ENCODE data around the gene RPS6KL1.
A peak's percentile ranks its signal among the peaks of the same experiment; 100 is the strongest.

RPS6KL1 gene

GRCh38 chr14:74929242-74929641 lies 6.2 kb upstream of the RPS6KL1 start:
- Histone ChIP-seq H2BK120ac (ENCODE audit: low read depth, low read length) (no peak overlapping the region), H3K23ac (ENCODE audit: low read depth, low read length, poor library complexity) (no peak overlapping the region), H3K27ac (replicated peaks; ENCODE audit: low read length) (no peak overlapping the region), H3K18ac (ENCODE audit: low read length) (no peak overlapping the region), H2BK12ac (ENCODE audit: low read length) (no peak overlapping the region), H2AFZ (ENCODE audit: low read length) (no peak overlapping the region), H4K91ac (ENCODE audit: low read depth, low read length, poor library complexity) (no peak overlapping the region), H2AK5ac (ENCODE audit: low read depth, low read length) (no peak overlapping the region), H3K4me2 (ENCODE audit: insufficient read depth, low read length, poor library complexity, severe bottlenecking) (no peak overlapping the region), H3K4ac (ENCODE audit: low read length) (no peak overlapping the region), H3K9me3 (replicated peaks in 1 of 2; ENCODE audit: control insufficient read depth in 2 of 2, insufficient read depth in 1 of 2, low read depth in 1 of 2, low read length in 2 of 2) (peaks cover 0 to 1% of the 10 kb centered on the region in 2 donors), H2BK15ac (ENCODE audit: low read length) (no peak overlapping the region), H3K4me1 (ENCODE audit: control insufficient read depth in 2 of 2, insufficient read depth in 1 of 2, low read depth in 1 of 2, low read length in 2 of 2) (peaks cover 0 to under 1% of the 10 kb centered on the region in 2 donors), H3K14ac (ENCODE audit: low read length) (peak overlapping the region; percentile 6), H4K8ac (ENCODE audit: low read depth, low read length) (no peak overlapping the region), H3K9ac (ENCODE audit: low read depth, low read length, poor library complexity) (no peak overlapping the region), H3K27me3 (ENCODE audit: control insufficient read depth in 3 of 3, insufficient read depth in 3 of 3, low read depth in 1 of 3, low read length in 3 of 3) (peaks cover 0 to 20% (median 0%) of the 10 kb centered on the region in 3 experiments), H3K79me1 (ENCODE audit: low read depth, low read length) (no peaks in the 10 kb centered on the region), H2BK5ac (ENCODE audit: low read length) (no peak overlapping the region), H3K36me3 (replicated peaks in 1 of 2; ENCODE audit: control insufficient read depth in 2 of 2, insufficient read depth in 2 of 2, low read length in 2 of 2) (no peaks in the 10 kb centered on the region), H3K4me3 (ENCODE audit: low read length in 2 of 2) (no peak overlapping the region)
- no CpG with 5 or more reads among the region's 6 CpGs for WGBS, 2 donors (ENCODE audit: extremely low coverage in 2 of 2, insufficient read length in 2 of 2, insufficient replicate concordance in 1 of 2)
- DNase-seq (ENCODE audit: low spot score): no peak

GRCh38 chr14:74927225-74927624 lies 4.2 kb upstream of the RPS6KL1 start:
- H4K91ac ChIP-seq (ENCODE audit: low read depth, low read length, poor library complexity): no peak overlapping the region
- H3K27ac ChIP-seq (replicated peaks; ENCODE audit: low read length): no peak overlapping the region
- no peak overlapping the region for H3K18ac ChIP-seq (ENCODE audit: low read length)
- H3K4me1 ChIP-seq (ENCODE audit: control insufficient read depth in 2 of 2, insufficient read depth in 1 of 2, low read depth in 1 of 2, low read length in 2 of 2): peaks cover 0 to 3% of the 10 kb centered on the region in 2 donors
- H3K23ac ChIP-seq (ENCODE audit: low read depth, low read length, poor library complexity): no peak overlapping the region
- no peak overlapping the region for H2AFZ ChIP-seq (ENCODE audit: low read length)
- no peaks in the 10 kb centered on the region for H3K79me1 ChIP-seq (ENCODE audit: low read depth, low read length)
- no peak overlapping the region for H3K4me2 ChIP-seq (ENCODE audit: insufficient read depth, low read length, poor library complexity, severe bottlenecking)
- peaks cover 0 to 1% of the 10 kb centered on the region in 2 donors for H3K9me3 ChIP-seq (replicated peaks in 1 of 2; ENCODE audit: control insufficient read depth in 2 of 2, insufficient read depth in 1 of 2, low read depth in 1 of 2, low read length in 2 of 2)
- no peak overlapping the region for H2BK120ac ChIP-seq (ENCODE audit: low read depth, low read length)
- H3K14ac ChIP-seq (ENCODE audit: low read length): no peak overlapping the region
- no peaks in the 10 kb centered on the region for H3K36me3 ChIP-seq (replicated peaks in 1 of 2; ENCODE audit: control insufficient read depth in 2 of 2, insufficient read depth in 2 of 2, low read length in 2 of 2)
- no peak overlapping the region for H2BK5ac ChIP-seq (ENCODE audit: low read length)
- no CpG with 5 or more reads among the region's 6 CpGs for WGBS, 2 donors (ENCODE audit: extremely low coverage in 2 of 2, insufficient read length in 2 of 2, insufficient replicate concordance in 1 of 2)
- no peak for DNase-seq (ENCODE audit: low spot score)
- H2BK15ac ChIP-seq (ENCODE audit: low read length): no peak overlapping the region
- H3K4ac ChIP-seq (ENCODE audit: low read length): no peak overlapping the region
- no peak overlapping the region for H2AK5ac ChIP-seq (ENCODE audit: low read depth, low read length)
- H4K8ac ChIP-seq (ENCODE audit: low read depth, low read length): no peak overlapping the region
- no peak overlapping the region for H2BK12ac ChIP-seq (ENCODE audit: low read length)
- H3K9ac ChIP-seq (ENCODE audit: low read depth, low read length, poor library complexity): no peak overlapping the region
- peaks cover 0 to 15% (median 0%) of the 10 kb centered on the region in 3 experiments for H3K27me3 ChIP-seq (ENCODE audit: control insufficient read depth in 3 of 3, insufficient read depth in 3 of 3, low read depth in 1 of 3, low read length in 3 of 3)
- no peak overlapping the region for H3K4me3 ChIP-seq (ENCODE audit: low read length in 2 of 2)

- Histone ChIP-seq H3K4ac (ENCODE audit: low read length) (no peak overlapping the region), H3K4me1 (ENCODE audit: control insufficient read depth in 2 of 2, insufficient read depth in 1 of 2, low read depth in 1 of 2, low read length in 2 of 2) (peaks cover 0 to 5% of the 10 kb centered on the region in 2 donors), H3K27me3 (ENCODE audit: control insufficient read depth in 3 of 3, insufficient read depth in 3 of 3, low read depth in 1 of 3, low read length in 3 of 3) (peaks cover 0 to 12% (median 0%) of the 10 kb centered on the region in 3 experiments), H3K23ac (ENCODE audit: low read depth, low read length, poor library complexity) (no peak overlapping the region), H4K91ac (ENCODE audit: low read depth, low read length, poor library complexity) (no peak overlapping the region), H3K14ac (ENCODE audit: low read length) (no peak overlapping the region), H2BK12ac (ENCODE audit: low read length) (no peak overlapping the region), H2BK5ac (ENCODE audit: low read length) (no peak overlapping the region), H3K9ac (ENCODE audit: low read depth, low read length, poor library complexity) (peak overlapping the region; percentile 32), H2AK5ac (ENCODE audit: low read depth, low read length) (no peak overlapping the region), H3K36me3 (replicated peaks in 1 of 2; ENCODE audit: control insufficient read depth in 2 of 2, insufficient read depth in 2 of 2, low read length in 2 of 2) (peaks cover 0 to 2% of the 10 kb centered on the region in 2 donors), H3K27ac (replicated peaks; ENCODE audit: low read length) (no peak overlapping the region), H3K79me1 (ENCODE audit: low read depth, low read length) (peaks cover 3% of the 10 kb centered on the region), H2BK120ac (ENCODE audit: low read depth, low read length) (no peak overlapping the region), H3K4me3 (ENCODE audit: low read length in 2 of 2) (no peak overlapping the region), H3K9me3 (replicated peaks in 1 of 2; ENCODE audit: control insufficient read depth in 2 of 2, insufficient read depth in 1 of 2, low read depth in 1 of 2, low read length in 2 of 2) (no peaks in the 10 kb centered on the region), H3K18ac (ENCODE audit: low read length) (no peak overlapping the region), H3K4me2 (ENCODE audit: insufficient read depth, low read length, poor library complexity, severe bottlenecking) (no peak overlapping the region), H2AFZ (ENCODE audit: low read length) (no peak overlapping the region), H4K8ac (ENCODE audit: low read depth, low read length) (no peak overlapping the region), H2BK15ac (ENCODE audit: low read length) (no peak overlapping the region)
- no CpG with 5 or more reads among the region's 11 CpGs for WGBS, 2 donors (ENCODE audit: extremely low coverage in 2 of 2, insufficient read length in 2 of 2, insufficient replicate concordance in 1 of 2)
- no peak for DNase-seq (ENCODE audit: low spot score)
These were observed 1.0 kb upstream of the RPS6KL1 start for GRCh38 chr14:74924061-74924460.

GRCh38 chr14:74921987-74922751 lies 891 bp downstream of the RPS6KL1 start:
- peaks cover 0 to 5% of the 10 kb centered on the region in 2 donors for H3K4me1 ChIP-seq (ENCODE audit: control insufficient read depth in 2 of 2, insufficient read depth in 1 of 2, low read depth in 1 of 2, low read length in 2 of 2)
- H3K18ac ChIP-seq (ENCODE audit: low read length): peak overlapping the region; percentile 93
- no peak overlapping the region for H4K91ac ChIP-seq (ENCODE audit: low read depth, low read length, poor library complexity)
- H3K36me3 ChIP-seq (replicated peaks in 1 of 2; ENCODE audit: control insufficient read depth in 2 of 2, insufficient read depth in 2 of 2, low read length in 2 of 2): peaks cover 0 to 3% of the 10 kb centered on the region in 2 donors
- peak overlapping the region; percentile 95 for H3K9ac ChIP-seq (ENCODE audit: low read depth, low read length, poor library complexity)
- peak overlapping the region; percentile 90 for H3K23ac ChIP-seq (ENCODE audit: low read depth, low read length, poor library complexity)
- H2AFZ ChIP-seq (ENCODE audit: low read length): peak overlapping the region; percentile 100
- H3K14ac ChIP-seq (ENCODE audit: low read length): no peak overlapping the region
- H3K27me3 ChIP-seq (ENCODE audit: control insufficient read depth in 3 of 3, insufficient read depth in 3 of 3, low read depth in 1 of 3, low read length in 3 of 3): peaks cover 0 to 4% (median 0%) of the 10 kb centered on the region in 3 experiments
- peaks cover 5% of the 10 kb centered on the region for H3K79me1 ChIP-seq (ENCODE audit: low read depth, low read length)
- no peaks in the 10 kb centered on the region for H3K9me3 ChIP-seq (replicated peaks in 1 of 2; ENCODE audit: control insufficient read depth in 2 of 2, insufficient read depth in 1 of 2, low read depth in 1 of 2, low read length in 2 of 2)
- no peak overlapping the region for H2AK5ac ChIP-seq (ENCODE audit: low read depth, low read length)
- peak overlapping the region; percentile 83 to 94 for H3K4me3 ChIP-seq (ENCODE audit: low read length in 2 of 2)
- no peak for DNase-seq (ENCODE audit: low spot score)
- no peak overlapping the region for H4K8ac ChIP-seq (ENCODE audit: low read depth, low read length)
- H2BK5ac ChIP-seq (ENCODE audit: low read length): no peak overlapping the region
- no peak overlapping the region for H3K27ac ChIP-seq (replicated peaks; ENCODE audit: low read length)
- no peak overlapping the region for H2BK12ac ChIP-seq (ENCODE audit: low read length)
- H2BK120ac ChIP-seq (ENCODE audit: low read depth, low read length): no peak overlapping the region
- peak overlapping the region; percentile 93 for H3K4me2 ChIP-seq (ENCODE audit: insufficient read depth, low read length, poor library complexity, severe bottlenecking)
- no peak overlapping the region for H2BK15ac ChIP-seq (ENCODE audit: low read length)
- no peak overlapping the region for H3K4ac ChIP-seq (ENCODE audit: low read length)
- no CpG with 5 or more reads among the region's 19 CpGs for WGBS, 2 donors (ENCODE audit: extremely low coverage in 2 of 2, insufficient read length in 2 of 2, insufficient replicate concordance in 1 of 2)
